GM21737 (cell line): Measurements from ENCODE around the gene FDX1.

ENCODE experiments used
- ATAC-seq: cut with Tn5 transposase; IDR thresholded peaks from one replicate; pipeline ENCODE4 v1.9.1; 2021; ENCODE audit warnings: mild to moderate bottlenecking, moderate library complexity; ENCODE audit not compliant: unreplicated experiment

FDX1 gene

DNA sequence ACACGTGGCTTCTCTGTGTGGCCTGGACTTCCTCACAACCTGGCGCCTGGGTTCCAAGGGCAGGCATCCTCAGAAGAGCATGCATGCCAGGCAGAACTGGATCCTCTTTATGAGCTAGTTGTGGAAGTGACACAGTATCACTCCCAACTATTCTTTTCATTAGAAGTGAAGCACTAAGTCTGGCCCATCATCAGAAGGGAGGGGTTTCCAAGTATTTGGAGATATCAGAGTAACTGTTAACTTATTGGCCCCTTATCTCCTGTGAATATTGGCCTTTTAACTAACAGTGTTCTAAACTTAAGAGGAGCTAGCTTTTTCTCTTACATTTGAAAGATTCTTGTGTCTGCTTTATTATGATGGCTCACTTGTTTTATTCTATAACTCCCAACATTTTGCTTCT, 35.5 kb downstream of the FDX1 start:
- no peak for ATAC-seq

DNA sequence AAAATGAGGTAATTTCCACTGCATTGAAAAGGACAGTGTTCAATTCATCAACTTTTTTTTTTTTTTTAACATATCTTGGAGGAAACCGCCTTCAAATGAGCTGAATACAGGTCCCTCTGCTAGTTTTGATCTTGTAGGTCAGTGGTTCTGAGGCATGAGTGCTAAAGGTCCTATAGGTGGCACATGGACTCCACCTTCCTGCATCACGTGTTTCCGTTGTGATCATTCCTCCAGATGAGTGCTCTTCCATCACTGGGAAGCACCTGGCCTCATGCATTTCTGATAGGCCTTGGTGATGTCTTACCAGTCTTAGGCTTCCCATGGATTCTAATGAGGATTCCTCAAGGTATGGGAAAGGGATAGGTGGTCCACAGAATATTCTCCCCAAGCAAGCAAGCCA, 37.8 kb downstream of the FDX1 start:
- no peak for ATAC-seq

DNA sequence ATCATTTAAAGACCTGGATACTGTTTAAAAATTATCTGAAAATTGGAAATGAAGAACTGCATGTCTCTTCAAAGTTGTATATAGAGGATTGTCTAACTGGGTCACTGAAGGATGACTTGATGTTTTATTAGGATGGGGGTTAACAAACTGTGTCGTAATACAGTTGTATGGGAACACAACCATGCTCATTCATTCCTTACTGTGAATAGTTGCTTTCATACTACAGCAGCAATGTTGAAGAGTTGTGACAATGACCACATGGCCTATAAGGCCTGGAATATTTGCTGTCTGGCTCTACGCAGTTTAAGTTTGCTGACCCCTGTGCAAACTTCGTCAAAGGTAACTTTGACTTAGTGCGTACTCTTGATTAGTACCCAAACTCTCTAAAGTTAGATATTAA, 38.4 kb downstream of the FDX1 start:
- ATAC-seq = no peak

DNA sequence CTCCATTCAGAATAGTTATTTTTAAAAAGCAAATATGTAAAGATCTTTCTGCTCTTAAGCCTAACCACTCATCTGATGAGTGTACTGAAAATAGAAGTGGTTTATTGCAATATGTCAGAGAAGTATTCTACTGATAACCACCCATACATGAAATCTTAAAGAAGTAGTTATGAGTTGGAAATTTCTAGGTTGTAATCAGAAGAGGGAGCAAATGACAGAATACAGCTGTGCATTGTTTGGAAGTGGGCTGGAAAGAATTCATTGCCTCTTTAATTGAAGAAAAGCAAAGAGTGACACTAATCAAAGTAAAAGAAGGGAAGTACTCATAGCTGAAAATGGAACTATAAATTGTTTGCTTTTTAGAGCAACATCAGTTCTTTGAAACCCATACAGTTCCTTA, 39.4 kb downstream of the FDX1 start:
- ATAC-seq = no peak

DNA sequence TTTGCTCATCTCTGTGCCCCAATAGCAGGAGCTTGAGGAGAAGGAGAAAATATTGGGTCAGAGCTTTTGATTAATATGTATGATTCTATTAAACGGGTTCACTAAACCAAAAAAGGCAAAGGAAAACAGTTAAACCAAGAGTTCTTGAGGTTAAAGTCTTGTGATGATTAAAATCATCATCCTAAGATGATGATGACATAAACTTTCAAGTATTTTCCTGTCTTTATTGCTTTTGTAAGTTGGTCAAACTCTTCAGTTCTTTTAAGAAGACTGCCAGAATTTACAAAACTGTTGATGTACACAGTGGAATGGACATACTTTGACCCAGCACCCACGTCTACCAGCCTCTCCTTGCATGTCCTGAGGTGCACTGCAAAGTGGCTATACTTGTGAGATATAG, 41.0 kb downstream of the FDX1 start:
- ATAC-seq = no peak

DNA sequence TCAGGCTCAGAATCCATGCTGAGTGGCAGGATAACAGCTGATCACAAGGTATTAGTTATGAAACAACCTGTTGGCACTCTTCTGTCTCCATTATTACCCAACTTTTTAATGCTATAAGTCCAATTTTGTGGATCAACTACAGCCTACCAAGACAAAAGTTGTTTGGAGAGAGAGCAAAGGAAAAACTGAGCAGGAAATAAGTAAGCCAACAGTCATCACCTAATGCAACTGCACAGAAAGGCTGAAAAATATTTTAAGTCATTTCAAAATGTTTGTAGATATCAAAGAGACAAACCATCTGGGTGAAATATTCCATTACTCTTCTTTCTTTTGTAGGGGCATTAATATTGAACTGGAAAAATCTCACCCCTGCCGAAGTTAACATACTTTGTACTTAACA, 41.6 kb downstream of the FDX1 start:
- ATAC-seq = no peak

DNA sequence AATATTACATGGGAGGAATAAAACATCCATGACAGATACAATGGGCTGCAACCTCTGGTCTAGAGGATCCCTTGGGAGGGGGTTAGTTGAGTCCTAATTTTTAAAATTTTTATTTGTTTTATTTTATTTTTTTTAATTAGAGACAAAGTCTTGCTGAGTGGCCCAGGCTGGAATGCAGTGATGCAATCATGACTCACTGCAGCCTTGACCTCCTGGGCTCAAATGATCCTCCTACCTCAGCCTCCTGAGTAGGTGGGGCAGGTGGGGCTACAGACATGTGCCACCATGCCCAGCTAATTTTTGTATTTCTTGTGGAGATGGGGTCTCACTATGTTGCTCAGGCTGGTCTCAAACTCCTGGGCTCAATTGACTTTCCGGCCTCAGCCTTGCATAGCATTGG, 43.1 kb downstream of the FDX1 start:
- no peak for ATAC-seq

DNA sequence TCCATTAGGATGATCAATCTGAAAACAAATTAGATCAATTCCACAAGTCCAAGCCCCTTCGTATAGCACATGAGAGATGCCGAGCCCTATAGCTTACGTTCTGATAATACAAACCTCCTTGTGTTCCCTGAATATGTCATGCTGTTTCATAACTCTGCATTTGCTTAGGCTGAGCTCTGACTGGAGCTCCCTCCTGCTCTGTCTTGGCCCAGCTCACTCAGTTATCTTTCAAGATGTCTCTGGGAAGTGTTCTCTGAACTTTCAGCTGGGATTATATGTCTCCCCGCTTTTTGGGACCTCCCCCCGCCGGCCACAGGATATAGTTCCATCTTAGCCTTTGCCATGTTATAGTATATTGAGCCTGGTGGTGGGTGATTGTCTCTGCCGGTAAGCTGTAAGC, 44.0 kb downstream of the FDX1 start:
- no peak for ATAC-seq

DNA sequence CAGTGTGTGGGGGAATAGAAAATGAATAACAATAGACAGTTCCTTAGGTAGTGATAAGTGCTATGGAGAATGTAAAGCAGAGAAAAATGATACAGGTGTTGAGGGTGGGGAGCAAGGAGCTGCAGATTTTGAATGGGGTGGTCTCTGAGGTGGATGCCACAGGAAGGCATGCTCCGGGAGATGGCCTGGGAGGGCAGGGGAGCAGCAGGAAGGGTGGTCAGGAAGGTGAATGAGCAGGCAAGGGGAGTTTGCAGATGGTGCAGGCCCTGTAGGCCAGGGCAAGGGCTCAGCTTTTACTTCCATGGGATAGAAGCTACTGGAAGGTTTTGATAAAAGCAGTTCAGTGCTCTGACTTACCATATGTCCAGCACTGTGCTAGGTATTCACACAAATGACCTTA, 44.8 kb downstream of the FDX1 start:
- ATAC-seq = no peak

DNA sequence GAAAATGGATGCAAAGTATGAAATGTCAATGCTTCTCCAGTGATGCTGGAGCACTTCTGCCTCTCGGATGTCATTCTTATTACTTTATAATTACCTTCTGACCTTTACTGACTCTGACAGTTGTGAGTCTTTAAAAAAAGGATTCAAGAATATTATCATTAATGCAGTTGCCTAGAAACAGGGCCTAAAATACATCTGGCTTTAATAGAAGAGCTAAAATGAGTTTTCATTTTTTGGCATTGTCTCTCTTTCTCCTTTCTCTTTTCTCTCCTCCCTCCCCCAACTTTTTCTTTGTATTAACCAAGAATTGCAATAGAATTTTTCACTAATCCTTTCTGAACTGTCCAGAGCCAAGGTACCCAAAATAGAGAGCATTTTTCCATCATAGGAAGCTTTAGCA, 45.9 kb downstream of the FDX1 start:
- ATAC-seq = no peak

DNA sequence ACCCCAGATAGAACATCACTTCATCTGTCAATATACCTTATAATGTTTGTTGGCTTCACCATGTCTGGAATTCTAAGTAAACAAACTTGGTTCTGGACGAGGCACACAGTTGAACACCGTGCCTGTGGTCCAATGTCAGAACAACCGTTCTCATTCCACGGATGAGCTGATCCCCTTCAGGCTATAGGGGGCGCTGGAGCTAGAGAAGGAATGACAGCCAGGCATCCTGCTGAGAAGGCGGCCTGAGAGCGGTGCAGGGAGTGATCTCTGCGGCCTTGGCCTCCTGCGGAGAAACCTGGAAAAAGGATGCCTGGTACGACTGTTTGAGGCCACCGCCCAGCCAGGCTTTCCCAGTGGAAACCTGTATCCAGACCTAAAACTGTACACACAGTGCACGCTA, 48.7 kb downstream of the FDX1 start:
- ATAC-seq = no peak

DNA sequence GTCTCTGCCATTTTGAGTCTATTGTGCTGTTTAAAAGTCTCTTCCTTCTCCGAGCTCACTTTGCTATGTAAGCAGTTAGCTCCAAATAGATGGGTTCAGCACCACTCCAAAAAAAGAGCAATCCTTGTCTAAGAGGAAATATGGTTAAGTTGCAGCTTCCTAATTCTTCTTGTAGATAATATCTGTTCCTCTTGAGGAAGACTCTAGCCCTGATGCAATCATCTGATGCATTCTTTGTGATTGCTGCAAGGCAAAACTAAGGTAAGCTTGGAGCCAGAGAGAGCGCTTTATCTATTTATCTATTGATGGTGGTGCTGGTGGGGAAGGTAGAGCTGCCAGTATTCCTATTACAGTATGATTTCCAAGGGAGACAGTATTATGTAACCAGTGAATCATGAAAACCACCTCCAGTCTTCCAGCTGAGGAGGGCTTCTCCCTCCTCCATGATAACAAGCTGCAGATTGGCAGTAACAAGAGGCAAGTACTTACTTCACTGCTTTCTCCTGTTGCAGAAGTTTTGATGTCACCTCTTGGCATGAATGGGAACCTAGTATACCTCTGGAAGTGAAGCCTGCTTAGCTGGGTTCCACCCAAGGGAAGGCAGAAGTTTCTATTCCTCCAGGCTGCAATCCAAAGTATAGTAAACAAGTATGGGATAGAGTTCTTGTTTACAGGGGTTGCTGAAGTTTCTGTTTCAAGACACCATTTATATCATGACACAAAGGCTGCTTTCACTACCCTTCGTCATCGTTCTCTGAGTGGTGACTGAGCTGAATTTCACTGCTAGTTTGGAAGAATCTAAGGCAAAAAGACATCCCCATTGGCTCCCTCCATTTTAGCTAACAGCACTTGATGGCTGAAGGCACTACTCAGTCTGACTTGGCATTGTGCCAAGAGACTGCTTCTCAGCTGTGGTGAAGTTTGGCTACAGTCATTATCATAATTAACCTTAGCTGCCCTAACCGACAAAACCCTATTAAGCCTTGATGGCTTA, 49.7 kb downstream of the FDX1 start:
- ATAC-seq = no peak

DNA sequence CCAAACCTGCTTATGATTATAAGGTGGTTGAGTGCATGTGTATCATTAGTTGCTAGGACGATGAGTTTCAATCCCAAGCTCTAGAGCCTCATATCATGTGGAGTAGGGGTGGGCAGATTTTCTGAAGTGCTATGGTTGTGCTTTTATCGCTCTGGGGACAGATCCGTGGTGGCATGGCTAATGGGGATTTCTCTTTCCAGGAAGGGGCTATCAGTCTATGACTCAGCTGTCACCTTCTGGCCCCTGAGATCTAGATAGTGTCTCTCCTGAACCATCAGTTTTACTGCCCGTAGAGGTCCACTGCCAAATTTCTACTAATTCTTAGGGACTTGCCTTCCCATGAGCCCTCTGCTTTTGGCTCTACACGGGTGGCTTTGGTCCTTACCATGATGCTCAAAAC, 51.8 kb downstream of the FDX1 start:
- no peak for ATAC-seq

DNA sequence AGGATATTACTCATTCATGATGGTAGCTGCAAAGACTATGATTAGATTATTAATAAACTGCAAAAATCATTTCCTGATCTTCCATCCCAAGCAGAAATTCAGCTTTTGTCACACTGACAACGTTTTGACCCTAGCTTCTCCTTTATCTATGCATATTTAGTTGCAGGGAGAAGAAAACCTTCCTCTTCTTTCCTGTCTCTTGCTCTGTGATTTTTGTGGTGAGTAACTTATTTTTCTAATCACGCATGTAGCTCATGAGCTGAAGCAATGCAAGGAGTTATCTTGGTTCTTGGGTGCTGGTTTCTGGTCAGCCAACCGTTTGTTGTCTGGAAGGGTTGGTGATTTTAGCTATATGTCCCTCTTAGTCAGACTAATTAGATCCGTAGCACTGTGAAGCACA, 56.4 kb downstream of the FDX1 start:
- no peak for ATAC-seq

DNA sequence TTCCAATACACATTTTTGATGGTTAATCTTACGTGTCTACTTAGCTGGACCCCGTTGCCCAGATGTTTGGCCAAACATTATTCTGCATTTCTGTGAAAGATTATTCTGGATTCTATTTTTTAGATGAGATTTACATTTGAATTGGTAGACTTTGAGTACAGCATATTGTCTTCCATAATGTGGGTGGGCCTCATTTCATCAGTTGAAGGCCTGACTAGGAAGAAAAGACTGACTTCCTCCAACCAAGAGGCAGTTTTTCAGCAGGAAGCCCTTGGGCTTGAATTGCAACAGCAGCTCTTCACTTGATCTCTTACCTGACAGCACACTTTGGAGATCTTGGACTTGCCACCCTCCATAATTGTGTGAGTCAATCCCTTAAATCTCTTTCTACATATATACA, 58.7 kb downstream of the FDX1 start:
- ATAC-seq = no peak

DNA sequence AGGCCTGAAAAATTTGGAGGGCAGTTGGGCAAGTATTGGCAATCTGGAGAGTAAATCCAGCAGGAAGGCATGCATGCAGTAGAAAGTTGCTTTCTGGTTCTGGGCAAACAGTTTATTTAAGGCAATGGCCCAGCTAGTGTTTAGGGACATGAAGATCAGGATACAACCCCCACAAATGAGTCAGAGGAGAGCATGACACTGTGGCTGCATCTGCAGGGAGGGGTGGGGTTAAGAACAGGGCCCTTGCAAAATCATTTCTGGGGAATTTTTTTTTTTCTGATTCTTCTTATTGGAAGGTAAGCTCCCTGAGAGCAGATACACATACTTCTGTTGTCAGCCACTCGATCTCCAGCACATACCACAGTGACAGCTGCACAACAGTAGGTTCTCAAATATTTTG, 61.1 kb downstream of the FDX1 start:
- ATAC-seq = no peak

DNA sequence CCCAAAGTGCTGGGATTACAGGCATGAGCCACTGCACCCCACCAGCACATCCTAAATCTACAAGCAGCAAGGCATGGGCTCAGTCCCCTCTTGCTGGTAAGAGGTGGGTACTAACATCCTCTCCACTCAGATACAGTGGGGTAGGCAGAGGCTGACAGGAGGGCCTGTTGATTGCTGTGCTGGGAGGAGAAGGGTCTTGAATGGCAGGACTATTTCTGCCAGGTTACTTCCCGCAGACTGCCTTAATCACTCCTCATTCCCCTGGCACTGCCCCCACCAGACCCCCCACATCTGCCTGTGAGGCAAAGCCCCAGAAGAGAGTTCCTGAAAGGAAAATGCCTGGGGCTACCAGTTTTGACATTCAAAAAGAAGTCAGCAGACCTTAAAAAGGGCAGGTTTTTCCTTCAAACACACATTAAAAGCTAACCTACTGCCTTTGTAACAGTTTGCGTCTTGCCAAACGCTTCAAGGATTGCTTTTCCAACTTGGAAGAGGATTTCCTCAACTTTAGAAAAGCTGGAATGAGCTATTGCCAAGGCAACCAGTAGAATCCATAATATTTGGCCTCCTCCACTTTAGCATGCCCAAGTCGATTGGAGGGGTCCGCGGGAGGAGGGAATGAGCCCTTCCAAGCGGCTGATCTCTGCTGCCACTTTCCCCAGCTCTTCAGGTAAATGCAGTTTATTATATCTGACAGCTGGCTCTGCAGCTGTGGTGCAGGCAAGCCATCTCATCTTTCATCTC, 62.0 kb downstream of the FDX1 start:
- ATAC-seq = no peak

DNA sequence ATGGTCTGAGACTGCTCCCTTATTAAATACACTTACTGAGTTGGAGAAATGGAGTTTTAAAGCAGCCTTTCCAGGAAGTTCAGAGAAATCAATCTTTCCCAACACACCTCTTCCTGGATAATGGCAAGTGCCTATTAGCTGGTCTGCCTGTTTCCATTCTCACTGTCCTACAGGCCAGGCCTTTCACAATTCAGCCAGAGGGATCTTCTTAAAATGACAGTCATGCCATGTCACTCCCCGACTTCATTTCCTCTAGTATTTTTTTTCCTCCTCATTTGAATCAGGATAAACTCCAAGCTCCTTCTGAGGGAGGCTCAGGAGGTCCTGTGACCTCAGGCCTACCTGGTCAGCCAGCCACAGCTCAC, 62.6 kb downstream of the FDX1 start:
- no peak for ATAC-seq

DNA sequence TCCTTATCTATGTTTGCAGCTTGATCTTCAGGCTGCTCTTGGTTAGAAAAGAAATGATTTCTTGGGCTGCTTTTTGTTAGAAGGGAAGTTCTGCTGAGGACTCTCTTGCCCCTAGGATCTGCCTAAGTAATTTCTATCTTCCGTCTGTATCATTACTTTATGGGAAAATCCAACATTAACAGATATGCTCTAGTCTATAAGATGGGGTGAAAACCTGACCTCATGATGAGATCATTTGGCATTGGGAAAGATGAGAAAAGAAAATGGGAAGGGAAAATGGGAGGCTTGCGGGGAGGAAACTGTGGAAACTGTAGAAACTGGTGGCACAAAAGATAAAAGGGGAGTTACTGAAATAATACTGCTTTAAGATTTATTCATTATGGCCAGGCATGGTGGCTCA, 63.6 kb downstream of the FDX1 start:
- no peak for ATAC-seq

DNA sequence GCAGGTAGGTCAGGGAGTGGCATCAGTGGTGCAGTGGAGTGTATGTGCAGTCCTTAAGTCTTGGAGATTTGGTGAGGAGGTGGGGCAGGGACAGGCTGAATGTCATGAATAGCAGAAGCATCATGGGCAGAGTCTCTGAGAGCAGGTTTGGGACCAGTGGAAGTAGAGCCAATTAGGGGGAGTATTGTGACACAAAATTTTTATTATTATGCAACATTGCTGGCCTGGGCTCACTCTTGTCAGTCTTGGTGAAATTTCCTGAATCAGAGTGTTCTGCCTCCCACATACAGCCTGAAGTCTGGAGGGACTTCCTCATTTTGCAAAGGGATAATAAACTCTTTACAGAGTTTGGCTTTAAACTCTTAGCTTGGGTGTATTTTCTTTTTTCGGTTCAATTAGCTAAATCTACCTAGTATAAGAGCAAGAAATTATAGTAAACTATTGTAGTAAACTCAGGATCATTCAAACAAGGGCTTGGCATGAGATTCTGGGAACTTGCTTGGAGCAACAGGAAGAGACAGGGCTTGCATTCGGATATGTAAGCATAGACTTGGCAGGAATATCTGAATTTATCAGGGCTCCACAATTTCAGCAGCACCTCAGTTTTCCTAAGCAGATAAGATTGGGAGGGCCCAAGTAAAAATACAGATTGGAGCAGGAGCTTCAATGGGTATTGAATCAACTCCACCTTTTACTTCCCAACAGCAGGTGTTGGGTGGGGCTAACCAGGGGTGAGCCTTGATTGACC, 67.7 kb downstream of the FDX1 start:
- ATAC-seq = no peak

DNA sequence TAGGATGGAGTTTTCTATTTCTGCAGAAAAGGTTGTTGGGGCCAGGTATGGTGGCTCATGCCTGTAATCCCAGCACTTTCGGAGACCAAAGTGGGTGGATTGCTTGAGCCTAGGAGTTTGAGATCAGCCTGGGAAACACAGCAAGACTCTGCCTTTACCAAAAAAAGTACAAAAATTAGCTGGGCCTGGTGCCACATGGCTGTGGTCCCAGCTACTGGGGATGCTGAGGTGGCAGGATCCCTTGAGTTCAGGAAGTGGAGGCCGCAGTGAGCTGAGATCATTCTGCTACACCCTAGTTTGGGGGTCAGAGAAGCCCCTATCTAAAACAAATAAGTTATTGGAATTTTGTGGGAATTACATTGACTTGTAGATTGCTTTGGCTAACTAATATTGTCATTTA, 71.7 kb downstream of the FDX1 start:
- ATAC-seq = no peak
